Bronchial epithelial cell (primary cell): ENCODE data around the gene DGKI. TPM values are rescaled to one million over a fixed set of nuclear protein-coding genes. Genes with fewer than 3 reads are reported as not detected.

Experiments
- DNase-seq: peaks from one replicate; pipeline ENCODE4 v3.0.0-alpha.2; 2010; ENCODE audit warnings: low read depth
- FAIRE-seq: peaks from 2 replicates; lab custom pipeline; 2011; peaks lifted over from hg19 to GRCh38; lab: Jason Lieb, UNC
- H3K27me3 ChIP-seq: 2 replicates; pipeline ENCODE4 v1.5.1; 2011; ENCODE audit warnings: low read length; ENCODE audit not compliant: control insufficient read depth, insufficient read depth
- H3K36me3 ChIP-seq: 2 replicates; pipeline ENCODE4 v1.5.1; 2011; ENCODE audit warnings: low read length; ENCODE audit not compliant: control insufficient read depth, insufficient read depth
- H3K4me3 ChIP-seq: 2 replicates; pipeline ENCODE4 v1.5.1; 2011; ENCODE audit warnings: mild to moderate bottlenecking, low read depth, low read length, control low read depth
- total RNA-seq: library from RNA; depleted of rRNA; stranded (reverse); fragments of >200 nt; gene quantifications from 2 replicates; pipeline ENCODE4 v1.2.1, GENCODE V29; 2014
- TF ChIP-seq, protein P1 (sequence below): IDR thresholded peaks from 2 replicates; pipeline ENCODE4 v1.5.1; 2011; ENCODE audit warnings: mild to moderate bottlenecking, moderate library complexity, low read length, control low read depth, inconsistent platforms; ENCODE audit not compliant: insufficient read depth, severe bottlenecking

DGKI gene
- total RNA-seq, 1 donor from 2014 or later, result under 0.01 TPM

DNA sequence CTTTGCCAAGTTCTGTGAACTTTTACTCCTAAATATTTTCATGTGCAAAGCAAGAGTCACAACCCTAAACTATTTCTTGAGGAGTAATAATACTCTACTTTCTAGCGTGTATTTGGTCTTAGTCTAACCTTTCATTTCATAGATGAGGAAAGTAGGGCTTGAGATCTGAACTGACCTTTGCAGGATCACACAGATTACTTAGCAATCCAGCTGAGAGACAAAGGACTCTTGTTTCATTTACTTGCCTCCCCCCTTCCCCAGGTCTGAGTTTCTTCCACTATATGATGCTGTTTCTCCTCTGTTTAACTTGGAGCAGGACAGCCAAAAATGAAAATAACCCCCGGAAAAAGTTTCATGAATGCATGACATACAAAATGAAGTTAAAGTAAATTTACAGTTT lies 427.9 kb downstream of the DGKI start:
- Histone ChIP-seq H3K36me3 (no peaks in the 10 kb centered on the region), H3K27me3 (no peaks in the 10 kb centered on the region), H3K4me3 (no peak overlapping the region)
- no peak for DNase-seq
- TF ChIP-seq, protein P1, sequence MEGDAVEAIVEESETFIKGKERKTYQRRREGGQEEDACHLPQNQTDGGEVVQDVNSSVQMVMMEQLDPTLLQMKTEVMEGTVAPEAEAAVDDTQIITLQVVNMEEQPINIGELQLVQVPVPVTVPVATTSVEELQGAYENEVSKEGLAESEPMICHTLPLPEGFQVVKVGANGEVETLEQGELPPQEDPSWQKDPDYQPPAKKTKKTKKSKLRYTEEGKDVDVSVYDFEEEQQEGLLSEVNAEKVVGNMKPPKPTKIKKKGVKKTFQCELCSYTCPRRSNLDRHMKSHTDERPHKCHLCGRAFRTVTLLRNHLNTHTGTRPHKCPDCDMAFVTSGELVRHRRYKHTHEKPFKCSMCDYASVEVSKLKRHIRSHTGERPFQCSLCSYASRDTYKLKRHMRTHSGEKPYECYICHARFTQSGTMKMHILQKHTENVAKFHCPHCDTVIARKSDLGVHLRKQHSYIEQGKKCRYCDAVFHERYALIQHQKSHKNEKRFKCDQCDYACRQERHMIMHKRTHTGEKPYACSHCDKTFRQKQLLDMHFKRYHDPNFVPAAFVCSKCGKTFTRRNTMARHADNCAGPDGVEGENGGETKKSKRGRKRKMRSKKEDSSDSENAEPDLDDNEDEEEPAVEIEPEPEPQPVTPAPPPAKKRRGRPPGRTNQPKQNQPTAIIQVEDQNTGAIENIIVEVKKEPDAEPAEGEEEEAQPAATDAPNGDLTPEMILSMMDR, result no peak
- no peak for FAIRE-seq

DNA sequence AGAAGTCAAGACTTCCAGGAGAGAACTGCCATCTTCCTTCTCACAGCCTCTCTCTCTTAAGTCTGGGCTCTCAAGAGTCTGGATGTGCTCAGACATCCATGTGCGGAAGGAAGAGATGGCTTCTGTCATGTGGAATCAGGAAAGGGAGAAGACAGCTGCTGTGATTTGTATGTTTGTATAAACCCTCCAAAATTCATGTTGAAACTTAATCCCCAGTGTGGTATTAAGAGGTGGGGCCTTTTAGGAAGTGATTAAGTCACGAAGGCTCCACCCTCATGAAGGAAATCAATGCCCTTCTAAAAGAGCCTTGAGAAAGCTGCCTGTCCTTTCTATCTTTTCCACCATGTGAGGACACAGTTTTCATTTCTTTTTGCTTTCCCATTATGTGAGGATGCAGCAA lies 429.3 kb downstream of the DGKI start:
- TF ChIP-seq, protein P1, result no peak
- H3K36me3 ChIP-seq, result no peaks in the 10 kb centered on the region
- DNase-seq (peak; percentile 8), FAIRE-seq (peak; percentile 23)
- no peaks in the 10 kb centered on the region for H3K27me3 ChIP-seq
- no peak overlapping the region for H3K4me3 ChIP-seq

DNA sequence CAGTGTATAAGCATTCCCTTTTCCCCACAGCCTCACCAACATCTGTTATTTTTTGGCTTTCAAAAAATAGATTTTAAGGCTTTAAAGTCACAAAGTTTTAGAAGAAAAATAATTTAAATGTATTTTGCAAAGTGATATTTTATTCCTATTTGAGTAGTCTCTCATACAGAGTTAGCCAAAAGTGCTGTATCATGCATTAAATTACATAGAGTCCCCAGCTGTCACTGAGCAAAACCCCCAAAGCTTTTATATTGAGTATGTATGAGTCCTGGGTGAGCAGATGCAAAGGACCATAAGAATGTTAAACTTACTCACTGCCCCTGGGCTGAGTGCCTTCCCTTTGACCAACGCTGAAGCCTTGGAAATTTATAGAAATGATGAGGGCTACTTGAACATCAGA lies 432.9 kb downstream of the DGKI start:
- Histone ChIP-seq H3K4me3 (no peak overlapping the region), H3K27me3 (no peaks in the 10 kb centered on the region), H3K36me3 (no peaks in the 10 kb centered on the region)
- DNase-seq (no peak), FAIRE-seq (no peak)
- TF ChIP-seq, protein P1, result no peak

DNA sequence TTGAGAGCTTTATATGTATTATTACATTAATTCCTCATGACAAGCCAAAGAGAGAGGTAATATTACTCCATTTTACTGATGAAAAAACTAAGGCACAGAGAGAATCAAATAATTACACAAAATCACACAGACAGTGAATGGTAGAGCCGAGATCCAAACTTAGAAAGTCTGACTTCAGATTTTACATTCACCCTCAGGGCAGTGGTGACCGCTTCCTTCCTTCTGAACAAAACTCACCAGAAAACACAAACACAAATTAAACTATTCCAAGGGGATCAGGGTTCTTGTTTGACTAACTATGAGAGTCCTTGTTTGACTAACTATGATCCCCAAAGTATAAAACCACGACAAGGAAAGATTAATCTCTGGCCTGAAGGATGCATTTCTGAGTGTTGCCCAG lies 435.3 kb downstream of the DGKI start:
- DNase-seq, result no peak

DNA sequence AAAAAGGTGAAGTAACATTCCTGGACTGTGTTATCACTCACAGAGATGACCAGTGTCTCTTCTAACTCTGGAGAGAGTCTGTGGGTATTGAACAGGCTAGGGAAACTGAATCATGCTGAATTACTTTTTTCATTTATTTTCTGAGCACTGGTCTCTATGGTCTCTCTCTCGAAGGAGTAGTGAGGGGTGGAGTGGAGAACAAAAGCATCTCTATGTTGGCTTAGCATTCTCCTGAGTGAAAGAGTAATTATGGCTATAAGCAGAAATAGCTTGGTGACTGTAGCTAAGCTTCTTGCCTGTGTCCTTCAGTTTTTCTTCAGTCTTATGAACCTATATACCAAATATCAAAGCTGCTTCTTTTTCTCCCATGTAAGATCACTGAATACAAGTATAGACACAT lies 438.6 kb downstream of the DGKI start:
- H3K36me3 ChIP-seq, result no peaks in the 10 kb centered on the region
- TF ChIP-seq, protein P1, result no peak
- DNase-seq (no peak), FAIRE-seq (no peak)
- no peak overlapping the region for H3K4me3 ChIP-seq
- no peaks in the 10 kb centered on the region for H3K27me3 ChIP-seq

More for the DNA sequence above, 435.3 kb downstream of the DGKI start:
- Histone ChIP-seq H3K36me3 (no peaks in the 10 kb centered on the region), H3K4me3 (no peak overlapping the region), H3K27me3 (no peaks in the 10 kb centered on the region)
- TF ChIP-seq, protein P1, result no peak
- FAIRE-seq, result no peak

DNA sequence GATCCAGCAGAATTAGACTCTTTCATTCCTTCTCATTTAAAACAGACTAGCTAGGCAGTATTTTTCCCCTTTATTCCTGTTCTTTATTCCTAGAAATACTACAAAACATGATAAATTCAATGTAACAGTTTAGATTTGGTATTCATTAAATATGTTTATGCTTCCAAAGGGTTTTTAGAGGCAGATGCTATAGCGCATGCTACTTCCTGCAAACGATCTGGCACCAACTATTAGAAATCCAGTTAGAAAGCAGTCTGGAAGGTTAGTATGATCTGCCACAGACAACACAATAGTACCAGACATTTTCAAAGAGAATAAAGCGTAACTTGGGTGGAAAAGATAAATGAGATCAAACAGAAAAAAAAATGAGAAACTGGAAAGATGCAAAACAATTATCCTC lies 439.7 kb downstream of the DGKI start:
- no peak for DNase-seq

More for the DNA sequence above, 439.7 kb downstream of the DGKI start:
- H3K4me3 ChIP-seq, result no peak overlapping the region
- no peaks in the 10 kb centered on the region for H3K36me3 ChIP-seq
- no peaks in the 10 kb centered on the region for H3K27me3 ChIP-seq
- TF ChIP-seq, protein P1, result no peak
- FAIRE-seq, result no peak
